ENCODE data around the gene INSYN2B.
A peak's percentile ranks its signal among the peaks of the same experiment; 100 is the strongest.
"Not testable (repeated sequence)": the region's sequence is repeated elsewhere in the genome, so short reads cannot be mapped to it uniquely, and the experiment has no call there.

INSYN2B gene

GRCh38 chr5:169867347-169867746, 112.9 kb downstream of the INSYN2B start:
- Histone ChIP-seq H3K4me3 (no peak overlapping the region), H3K27ac (no peak overlapping the region)

- no peak overlapping the region for H3K27ac ChIP-seq
- no peak overlapping the region for H3K4me3 ChIP-seq
Measured at GRCh38 chr5:169864483-169864882, 115.8 kb downstream of the INSYN2B start.

- Histone ChIP-seq H3K4me3 (no peak overlapping the region), H3K27ac (no peak overlapping the region)
Measured at GRCh38 chr5:169862391-169862811, 117.9 kb downstream of the INSYN2B start.

- Histone ChIP-seq H3K4me3 (no peak overlapping the region), H3K27ac (no peak overlapping the region)
Measured at GRCh38 chr5:169861934-169862333, 118.4 kb downstream of the INSYN2B start.

GRCh38 chr5:169861433-169861832, 118.9 kb downstream of the INSYN2B start:
- Histone ChIP-seq H3K4me3 (no peak overlapping the region), H3K27ac (no peak overlapping the region)

GRCh38 chr5:169860585-169860984, 119.7 kb downstream of the INSYN2B start:
- no peak overlapping the region for H3K4me3 ChIP-seq

GRCh38 chr5:169856571-169856970, 123.7 kb downstream of the INSYN2B start:
- no peak overlapping the region for H3K4me3 ChIP-seq
- no peak overlapping the region for H3K27ac ChIP-seq

More at GRCh38 chr5:169860585-169860984, 119.7 kb downstream of the INSYN2B start:
- H3K27ac ChIP-seq, result no peak overlapping the region

GRCh38 chr5:169851321-169851850, 128.9 kb downstream of the INSYN2B start:
- no peak overlapping the region for H3K4me3 ChIP-seq
- H3K27ac ChIP-seq, result no peak overlapping the region

- no peak overlapping the region for H3K4me3 ChIP-seq
- no peak overlapping the region for H3K27ac ChIP-seq
Measured at GRCh38 chr5:169850409-169850808, 129.9 kb downstream of the INSYN2B start.

GRCh38 chr5:169848792-169849191, 131.5 kb downstream of the INSYN2B start:
- no peak overlapping the region for H3K27ac ChIP-seq
- H3K4me3 ChIP-seq, result no peak overlapping the region

- no peak overlapping the region for H3K4me3 ChIP-seq
- no peak overlapping the region for H3K27ac ChIP-seq
Measured at GRCh38 chr5:169848271-169848670, 132.0 kb downstream of the INSYN2B start.

GRCh38 chr5:169847519-169847918, 132.8 kb downstream of the INSYN2B start:
- Histone ChIP-seq H3K4me3 (no peak overlapping the region), H3K27ac (no peak overlapping the region)

- H3K4me3 ChIP-seq, result no peak overlapping the region
- H3K27ac ChIP-seq, result no peak overlapping the region
Measured at GRCh38 chr5:169842699-169843098, 137.6 kb downstream of the INSYN2B start.

- no peak overlapping the region for H3K27ac ChIP-seq
- no peak overlapping the region for H3K4me3 ChIP-seq
Measured at GRCh38 chr5:169840405-169840804, 139.9 kb downstream of the INSYN2B start.

GRCh38 chr5:169838688-169839087, 141.6 kb downstream of the INSYN2B start:
- no peak overlapping the region for H3K27ac ChIP-seq
- no peak overlapping the region for H3K4me3 ChIP-seq

- Histone ChIP-seq H3K27ac (no peak overlapping the region), H3K4me3 (no peak overlapping the region)
Measured at GRCh38 chr5:169837686-169838085, 142.6 kb downstream of the INSYN2B start.

- Histone ChIP-seq H3K27ac (no peak overlapping the region), H3K4me3 (no peak overlapping the region)
Measured at GRCh38 chr5:169836835-169837536, 143.3 kb downstream of the INSYN2B start.

- H3K27ac ChIP-seq, H3K4me3 ChIP-seq: not testable (repeated sequence)
Measured at GRCh38 chr5:169834540-169834939, 145.8 kb downstream of the INSYN2B start.

GRCh38 chr5:169833681-169834292, 146.5 kb downstream of the INSYN2B start:
- peak overlapping the region in 1 of 21 experiments; percentile 2 for H3K27ac ChIP-seq
- not testable (repeated sequence) for H3K4me3 ChIP-seq

GRCh38 chr5:169832845-169833244, 147.4 kb downstream of the INSYN2B start:
- no peak overlapping the region for H3K4me3 ChIP-seq
- H3K27ac ChIP-seq, result no peak overlapping the region

GRCh38 chr5:169832304-169832703, 148.0 kb downstream of the INSYN2B start:
- H3K4me3 ChIP-seq, result no peak overlapping the region
- no peak overlapping the region for H3K27ac ChIP-seq

Measured in skin epidermis (tissue), 12 donors.